NT2/D1 (cell line): ENCODE results near the gene CKAP2L.

Source experiments
- SUZ12 ChIP-seq: IDR thresholded peaks from 2 replicates; pipeline ENCODE4 v1.6.1; 2011; ENCODE audit not compliant: insufficient read length, insufficient read depth; ENCODE audit errors: extremely low read depth
- YY1 ChIP-seq: IDR thresholded peaks from 2 replicates; pipeline ENCODE4 v1.6.1; 2011; ENCODE audit not compliant: insufficient read length, insufficient read depth
- ZNF274 ChIP-seq: IDR thresholded peaks from 2 replicates; pipeline ENCODE4 v1.6.1; 2011; ENCODE audit warnings: mild to moderate bottlenecking, low read depth, low read length

GRCh38 chr2:112709703-112710102 is 54.7 kb downstream of the CKAP2L start:
- TF ChIP-seq ZNF274, result no peak
- TF ChIP-seq YY1, result no peak
- no peak for TF ChIP-seq SUZ12
